AG20443 (cell line): ENCODE measurements around the gene C1QL1.
"Not testable (repeated sequence)": the region's sequence is repeated elsewhere in the genome, so short reads cannot be mapped to it uniquely, and the experiment has no call there.

Experiments used
- DNase-seq: peaks from one replicate; pipeline ENCODE4 v3.0.0; 2012; ENCODE audit warnings: low spot score, mixed read lengths

The C1QL1 gene

DNA sequence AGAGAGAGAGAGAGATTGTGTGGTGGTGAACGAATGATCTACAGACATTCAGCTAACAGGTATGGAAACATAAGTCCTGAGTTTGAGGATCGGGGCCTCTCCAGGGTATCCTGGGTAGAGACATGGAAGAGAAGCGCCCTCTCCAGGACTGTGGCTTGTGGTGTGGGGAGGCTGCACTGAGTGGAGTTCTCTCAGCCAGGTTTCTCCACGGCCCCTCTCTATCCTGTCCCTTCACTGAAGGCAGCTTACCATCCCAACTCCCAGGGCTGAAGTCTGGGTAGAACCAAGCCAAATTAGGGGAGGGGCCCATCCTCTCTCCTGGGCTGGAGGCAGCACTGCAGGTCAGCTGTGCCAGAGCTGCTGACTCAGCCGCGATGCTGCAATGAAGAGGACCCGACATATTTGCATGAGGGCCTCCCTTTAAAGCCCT, 6.2 kb downstream of the C1QL1 start:
- DNase-seq: peak; percentile 33

DNA sequence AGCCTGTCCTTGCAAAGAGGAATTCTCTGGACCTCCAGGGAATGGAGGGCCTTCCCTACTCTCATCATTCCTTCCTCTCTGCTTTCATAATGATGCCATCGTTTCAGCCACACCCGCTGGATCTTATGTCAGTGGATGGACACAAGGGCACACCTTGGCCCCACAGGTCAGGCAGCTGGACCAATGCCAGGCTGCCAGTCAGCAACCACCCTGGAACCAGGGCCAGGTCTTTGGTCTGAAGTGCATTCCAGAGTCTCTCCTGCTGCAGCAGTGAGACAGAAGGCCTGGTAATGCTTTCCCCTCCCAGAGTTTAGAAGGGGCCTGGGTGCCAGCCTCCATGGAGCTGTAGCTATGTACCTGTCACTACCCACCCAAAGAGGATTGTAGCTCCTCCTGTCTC, 7.4 kb downstream of the C1QL1 start:
- DNase-seq: no peak

DNA sequence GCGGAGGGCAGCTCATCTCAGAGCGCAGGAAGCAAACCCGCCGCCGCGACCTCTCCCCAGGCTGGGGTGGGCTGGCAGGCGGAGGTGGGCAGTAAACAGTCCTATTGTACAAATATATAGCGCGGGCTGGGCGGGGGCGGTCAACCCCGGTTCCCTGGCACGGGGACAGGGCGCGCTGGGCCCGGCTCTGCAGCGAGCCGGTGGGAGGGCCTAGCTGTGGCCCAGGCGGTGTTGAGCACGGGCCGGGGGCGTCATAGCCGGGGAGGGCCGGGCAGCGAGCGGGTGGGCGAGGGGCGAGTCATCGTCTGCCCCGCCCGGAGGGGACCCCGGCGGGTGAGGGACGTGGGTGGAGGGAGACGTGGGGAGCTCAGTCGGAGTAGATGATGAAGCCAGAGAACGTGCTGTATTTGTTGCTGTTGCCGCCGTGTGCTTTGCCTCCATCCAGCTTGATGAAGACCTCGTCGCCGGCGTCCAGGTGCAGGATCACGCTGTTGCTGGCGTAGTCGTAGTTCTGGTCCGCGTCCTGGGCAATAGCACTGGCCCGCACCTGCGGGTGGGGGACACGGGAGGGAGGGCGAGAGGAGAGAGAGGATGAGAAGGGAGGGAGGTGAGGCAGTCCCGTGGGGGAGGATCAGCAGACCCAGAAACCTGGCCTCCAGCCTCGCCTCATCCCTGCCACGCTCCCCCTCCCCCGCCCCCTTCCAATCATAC, 8.1 kb downstream of the C1QL1 start:
- no peak for DNase-seq

DNA sequence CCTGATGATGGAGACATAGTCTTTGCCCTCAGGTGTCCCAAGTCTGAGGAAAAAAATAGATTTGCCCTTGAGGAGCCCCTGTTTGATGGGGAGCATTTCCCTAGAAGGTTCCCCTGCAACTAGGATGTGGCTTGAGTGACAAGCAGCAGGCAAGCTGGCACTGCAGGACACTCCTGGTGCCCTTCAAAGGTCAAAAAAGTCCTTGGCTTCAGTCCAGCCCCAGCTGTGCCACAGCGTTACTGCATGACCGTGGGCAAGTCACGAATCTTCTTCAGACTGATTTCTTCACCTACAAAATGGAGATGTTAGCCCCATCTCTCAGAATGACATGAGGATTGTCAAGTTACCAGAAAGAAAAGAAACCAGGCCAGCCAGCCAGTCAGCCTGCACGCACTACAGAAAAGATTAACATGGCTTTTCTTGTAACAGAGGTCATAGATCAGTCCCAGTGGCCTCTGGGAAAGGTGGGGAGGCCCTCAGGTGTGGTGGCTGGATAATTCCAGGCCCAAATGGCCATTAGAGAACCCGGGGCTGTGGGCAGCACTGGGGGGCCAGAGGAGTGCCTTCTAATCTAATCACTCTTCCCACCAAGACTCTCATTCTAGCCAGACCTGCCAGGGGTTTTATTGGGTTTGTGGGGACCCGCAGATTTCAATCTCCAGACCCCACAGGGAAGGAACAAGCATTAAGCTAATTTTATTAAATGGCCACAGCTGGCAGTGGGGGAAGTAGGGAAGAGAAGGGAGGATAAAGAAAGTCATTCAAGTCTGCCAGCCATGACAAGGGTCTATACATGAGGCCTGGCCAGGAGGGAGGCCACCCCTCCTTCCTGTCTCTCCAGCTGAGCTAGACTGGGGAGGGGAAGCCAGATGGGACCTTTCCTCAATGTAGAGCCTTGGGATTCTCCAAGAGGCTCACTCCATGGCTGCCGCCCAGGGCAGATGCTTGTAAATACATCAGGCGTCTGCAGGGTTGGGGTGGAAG, 10.8 kb downstream of the C1QL1 start:
- DNase-seq: no peak

DNA sequence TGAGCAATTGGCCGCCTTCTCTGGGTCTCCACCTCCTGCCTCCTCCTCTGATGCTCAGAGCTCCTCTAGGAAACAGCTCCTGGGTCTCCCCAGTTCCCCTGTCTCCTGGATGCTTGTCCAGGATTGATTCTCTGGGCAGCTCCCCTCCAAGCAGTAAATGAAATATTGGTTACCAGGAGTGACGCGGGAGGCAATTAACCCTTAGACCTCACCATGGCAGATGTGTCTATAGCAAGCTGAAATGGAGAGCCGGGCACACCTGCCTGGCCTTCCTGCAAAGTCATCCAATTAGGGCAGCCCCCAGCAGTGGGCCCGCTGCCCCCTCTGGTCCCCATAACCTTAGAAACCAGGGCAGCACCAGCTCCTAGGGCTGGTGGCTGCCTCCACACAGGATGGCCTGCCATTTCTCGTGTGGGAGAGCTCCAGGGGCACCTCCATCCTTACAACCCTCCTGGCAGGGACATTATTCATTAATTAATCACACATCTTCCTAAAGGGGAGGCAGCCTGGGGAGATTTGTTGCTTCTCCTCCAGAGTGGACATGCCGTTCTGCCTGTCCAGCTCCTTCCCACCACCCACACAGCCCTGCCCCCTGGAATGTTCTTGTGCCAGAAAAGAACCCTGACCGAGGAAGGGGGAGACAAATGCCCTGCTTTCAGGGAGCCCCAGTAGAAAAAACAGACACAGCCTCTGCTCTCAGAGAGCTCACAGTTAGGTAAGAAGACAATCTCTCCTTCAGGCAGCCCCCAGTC, 12.3 kb downstream of the C1QL1 start:
- DNase-seq: no peak

DNA sequence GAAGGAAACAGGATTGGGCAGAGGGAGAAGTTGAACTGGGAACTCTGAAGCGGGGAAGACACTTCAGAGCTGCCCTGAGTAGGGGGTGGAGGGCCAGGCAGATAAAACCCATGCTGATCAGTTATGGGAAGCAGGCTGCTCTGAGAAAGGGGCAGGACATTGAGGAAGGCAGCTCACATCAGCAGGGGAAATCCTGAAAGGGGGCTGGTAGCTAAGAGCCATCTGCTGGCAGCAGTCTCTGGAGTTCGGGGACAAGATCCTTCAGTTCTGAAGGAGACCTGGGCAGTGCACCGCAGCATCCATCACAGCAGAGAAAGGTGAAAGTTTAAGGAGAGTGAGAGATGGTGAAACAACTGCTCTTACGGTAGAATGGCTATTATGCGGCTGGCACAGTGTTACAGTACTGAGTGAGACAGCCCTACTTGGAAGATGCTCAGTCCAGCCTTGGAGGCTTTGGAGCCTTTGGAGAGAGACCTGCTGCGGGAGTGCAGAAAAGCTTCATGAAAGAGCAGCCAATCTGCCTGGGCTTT, 15.1 kb downstream of the C1QL1 start:
- DNase-seq: no peak

DNA sequence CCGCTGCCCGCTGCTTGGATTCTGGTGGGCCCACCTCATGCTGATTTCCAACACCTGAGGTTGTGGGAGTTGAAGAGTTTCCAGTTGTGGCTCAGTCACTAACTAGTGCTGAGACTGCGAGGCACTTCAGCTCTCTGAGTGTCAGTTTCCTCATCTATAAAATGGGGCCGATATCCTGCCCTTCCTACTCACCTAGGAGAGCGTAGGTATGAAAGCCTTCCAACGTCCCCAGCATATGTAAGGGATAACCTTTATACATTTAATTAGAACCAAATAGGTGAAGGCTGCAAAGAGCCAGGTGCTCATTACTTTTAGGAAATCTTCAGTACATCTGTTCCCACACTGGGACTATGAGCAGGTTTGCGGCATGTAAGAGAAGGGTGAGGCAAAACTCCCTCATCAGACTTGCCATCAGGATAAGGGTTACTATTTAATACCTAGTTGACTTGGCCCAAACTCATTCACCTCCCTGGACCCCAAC, 19.7 kb downstream of the C1QL1 start:
- no peak for DNase-seq

DNA sequence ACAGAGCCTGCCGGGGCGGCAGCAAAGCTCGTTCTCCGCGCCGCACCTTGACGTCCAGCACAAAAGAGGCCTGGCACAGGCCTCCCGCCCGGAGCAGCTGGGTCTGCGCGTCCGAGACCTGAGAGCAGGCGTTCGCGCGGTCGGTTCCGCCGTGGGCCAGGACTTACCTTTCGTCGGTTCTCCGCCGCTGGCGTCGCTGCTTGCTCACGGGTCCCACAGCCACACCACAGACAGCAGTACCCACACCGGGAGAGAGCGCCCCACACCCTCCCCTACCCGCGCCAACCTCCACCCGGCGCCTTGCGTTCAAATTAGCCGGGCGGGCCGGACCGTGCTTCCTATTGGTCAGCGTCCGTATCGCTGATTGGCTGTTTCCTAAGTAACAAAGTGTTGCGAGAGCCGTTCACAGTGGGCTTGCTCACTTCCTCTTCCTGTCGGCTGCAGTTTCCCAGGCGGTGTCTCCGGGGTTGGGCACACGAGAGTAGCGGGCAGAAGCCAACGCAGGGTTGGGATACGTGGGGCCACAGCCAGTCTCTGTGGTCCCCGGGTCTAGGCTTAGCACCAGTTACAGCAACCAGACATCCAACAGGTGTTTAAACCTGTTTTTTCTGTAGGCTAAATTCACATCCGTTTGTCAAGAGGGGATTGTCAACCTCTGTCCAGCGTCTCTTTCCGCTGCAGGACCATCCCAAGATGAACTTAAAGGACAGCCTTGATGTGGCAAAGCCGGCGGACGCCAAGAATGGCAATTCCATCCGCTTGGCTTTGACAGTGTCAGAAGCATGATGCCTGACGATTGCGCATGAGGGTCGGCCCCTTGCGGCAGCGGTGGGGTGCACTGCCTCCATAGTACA, 20.4 kb downstream of the C1QL1 start, which contains the start of gene KIF18B:
KIF18B (minus strand) TSS at position 313 of the 854 bp plus-strand sequence. CDS start 11,429 bp downstream, outside the sequence.
- DNase-seq: peak; percentile 99

DNA sequence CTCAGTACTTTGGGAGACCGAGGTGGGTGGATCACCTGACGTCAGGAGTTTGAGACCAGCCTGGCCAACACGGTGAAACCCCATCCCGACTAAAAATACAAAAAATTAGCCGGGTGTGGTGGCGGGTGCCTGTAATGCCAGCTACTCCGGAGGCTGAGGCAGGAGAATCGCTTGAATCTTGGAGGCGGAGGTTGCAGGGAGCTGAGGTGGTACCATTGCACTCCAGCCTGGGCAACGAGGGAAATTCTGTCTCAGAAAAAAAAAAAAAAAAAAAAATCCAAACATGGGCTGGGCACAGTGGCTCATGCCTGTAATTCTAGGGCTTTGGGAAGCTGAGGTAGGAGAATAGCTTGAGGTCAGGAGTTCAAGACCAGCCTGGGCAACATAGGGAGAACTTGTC, 22.5 kb downstream of the C1QL1 start:
- not testable (repeated sequence) for DNase-seq

DNA sequence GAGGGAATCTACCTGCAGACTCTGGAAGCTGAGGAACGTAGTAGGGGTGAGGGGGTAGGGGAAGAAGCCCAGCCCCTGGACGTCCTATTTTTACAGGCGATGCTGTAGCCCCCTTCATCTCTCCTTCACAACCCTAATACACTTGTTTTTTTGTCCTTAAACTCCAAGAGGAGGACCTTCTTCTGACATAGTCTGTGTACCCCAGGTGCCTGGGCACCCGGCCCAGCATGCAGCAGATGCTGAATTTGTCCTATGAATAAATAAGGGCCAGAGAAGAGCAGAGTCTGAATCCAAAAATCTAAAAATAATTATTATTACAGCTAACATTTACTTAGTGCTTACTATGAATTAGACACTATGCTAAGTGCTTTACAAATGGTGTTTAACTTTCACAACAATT, 25.6 kb downstream of the C1QL1 start:
- no peak for DNase-seq

DNA sequence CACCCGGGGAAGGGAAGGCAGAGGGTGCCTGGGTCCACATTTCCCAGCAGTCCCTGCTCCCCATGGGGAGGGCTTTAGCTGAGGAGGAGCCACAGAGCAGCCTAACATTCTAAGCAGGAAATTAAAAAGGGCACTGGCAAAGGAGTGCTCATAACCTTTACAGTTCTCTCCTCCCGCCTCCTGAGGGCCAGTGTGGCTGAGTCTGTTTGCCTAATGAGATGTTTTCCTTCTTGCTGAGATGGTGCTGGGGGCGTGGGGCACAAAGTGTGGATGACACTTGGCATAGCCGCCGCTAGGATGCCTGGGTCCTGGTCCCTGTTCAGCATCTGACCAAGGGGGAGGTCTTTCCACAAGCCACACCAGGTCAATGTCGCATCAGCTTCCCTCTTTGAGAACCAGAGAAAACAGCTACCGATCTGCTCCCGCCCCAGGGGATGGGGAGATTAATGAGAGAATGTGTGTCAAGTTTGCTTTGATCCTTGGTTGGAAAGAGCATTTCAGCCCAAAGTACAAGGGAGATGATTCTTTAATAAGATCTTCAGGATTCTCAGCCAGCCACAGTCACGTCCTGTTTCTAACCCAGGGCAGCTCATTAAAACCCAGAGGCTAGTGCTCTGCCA, 26.3 kb downstream of the C1QL1 start:
- DNase-seq: no peak

DNA sequence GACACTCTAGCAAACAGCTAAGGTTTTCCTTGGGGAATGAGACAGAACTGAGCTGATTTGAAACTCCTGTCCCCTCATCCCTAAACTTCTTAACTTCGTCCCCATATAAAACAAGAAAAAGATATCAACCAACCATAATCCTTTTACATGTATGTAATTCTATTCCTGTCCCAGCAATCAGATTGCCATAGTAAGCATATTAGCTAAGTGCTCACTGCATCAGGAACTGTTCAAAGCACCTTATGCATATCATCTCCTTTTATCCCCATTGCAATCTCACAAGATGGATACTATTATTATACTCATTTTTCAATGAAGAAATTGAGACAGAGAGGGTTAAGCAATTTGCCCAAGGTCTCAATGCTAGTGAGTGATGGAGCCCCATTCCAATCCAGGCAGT, 27.3 kb downstream of the C1QL1 start:
- no peak for DNase-seq

DNA sequence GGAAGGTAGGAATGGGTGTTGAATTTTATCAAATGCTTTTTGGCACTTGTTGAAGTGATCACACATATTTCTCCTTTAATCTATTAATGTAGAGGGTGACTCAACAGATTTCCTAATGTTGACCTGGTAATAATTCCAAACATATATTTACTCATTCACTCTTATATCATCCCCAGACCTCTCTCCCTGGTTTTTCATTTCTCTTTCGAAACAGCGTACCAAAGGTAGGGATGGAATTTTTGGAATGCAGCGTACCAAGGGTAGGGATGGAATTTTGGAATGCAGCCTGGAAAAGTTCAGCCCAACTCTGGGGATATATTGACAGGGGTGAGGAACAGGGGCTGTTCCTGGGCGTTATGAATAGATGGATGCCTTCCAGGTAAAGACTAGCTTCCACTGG, 27.8 kb downstream of the C1QL1 start:
- no peak for DNase-seq

DNA sequence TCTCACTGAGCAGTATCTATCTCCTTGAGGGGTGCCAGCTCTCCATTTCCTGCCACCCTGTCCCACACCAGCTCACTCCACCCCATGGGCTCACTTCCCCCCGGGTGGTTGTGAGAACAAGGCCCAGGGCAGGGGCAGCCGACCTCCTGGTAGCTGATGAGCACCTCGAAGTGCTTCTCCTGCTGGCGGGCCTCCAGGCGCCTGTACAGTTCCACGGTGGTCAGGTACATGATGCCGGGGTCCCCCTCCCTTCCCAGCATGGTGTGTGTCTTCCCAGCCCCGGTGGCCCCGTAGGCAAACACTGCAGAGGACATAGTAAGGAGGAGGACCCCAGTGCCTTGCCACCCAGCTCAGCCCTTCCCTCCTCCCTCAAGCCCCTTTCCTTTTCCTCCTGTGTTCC, 33.0 kb downstream of the C1QL1 start:
- DNase-seq: no peak

DNA sequence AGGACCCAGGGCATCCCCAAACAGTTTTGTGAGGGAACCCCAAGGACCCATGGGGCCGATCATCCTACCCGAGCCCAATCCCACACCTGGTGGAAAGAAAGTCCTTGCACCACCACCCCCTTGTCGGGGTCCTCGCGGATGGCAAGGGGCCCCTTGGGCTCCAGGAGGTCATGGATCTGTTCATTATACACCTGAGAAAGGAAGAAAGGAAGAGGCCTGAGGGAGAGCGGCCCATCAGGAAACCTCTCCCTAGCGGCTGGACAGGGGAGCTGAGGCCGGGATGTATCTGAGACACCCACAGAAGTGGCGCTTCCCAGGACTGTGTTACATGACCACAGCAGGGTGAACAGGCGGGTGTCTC, 33.4 kb downstream of the C1QL1 start:
- no peak for DNase-seq

DNA sequence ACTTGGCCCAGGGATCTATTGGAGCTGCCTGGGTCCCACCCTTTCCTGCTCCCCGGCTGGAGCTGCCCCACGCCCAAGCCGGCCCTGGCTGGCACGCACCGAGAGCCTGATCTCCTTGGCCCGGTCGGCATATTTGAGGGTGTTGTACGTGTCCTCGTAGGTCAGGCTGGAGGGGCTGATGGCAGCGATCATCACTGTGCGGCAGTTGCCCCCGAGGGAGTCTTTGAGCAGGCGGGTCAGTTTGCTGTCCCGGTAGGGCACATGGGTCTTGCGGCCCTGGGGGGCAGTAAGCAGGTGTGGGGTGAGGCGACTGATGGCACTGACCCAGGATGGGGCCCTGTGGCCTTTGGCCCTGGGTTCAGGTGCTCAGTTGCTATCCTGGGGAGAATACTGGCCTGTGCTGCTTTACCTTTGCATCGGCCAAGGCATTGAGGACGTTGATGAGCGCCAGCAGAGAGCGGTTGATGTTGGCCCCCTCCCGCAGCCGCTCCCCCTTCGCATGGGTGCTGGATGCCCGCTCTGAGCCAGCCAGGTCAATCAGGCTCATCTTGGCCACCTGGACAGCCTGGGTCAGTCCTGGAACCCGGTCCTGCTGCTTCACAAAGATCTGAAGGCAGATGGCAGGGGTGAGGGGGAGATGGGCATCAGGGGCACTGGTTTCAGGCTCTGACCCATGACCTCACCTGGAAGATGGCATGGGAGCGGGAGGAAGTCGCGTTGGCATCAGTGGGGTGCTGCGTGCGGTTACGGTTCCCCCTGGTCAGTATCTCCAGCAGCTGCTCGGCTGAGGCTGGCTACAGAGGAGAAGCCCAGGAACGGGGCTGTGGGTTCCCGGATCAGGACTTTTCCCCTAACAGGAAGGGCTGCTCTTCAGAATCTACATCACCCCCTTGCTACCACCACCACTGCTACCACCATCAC, 34.0 kb downstream of the C1QL1 start:
- DNase-seq: no peak

DNA sequence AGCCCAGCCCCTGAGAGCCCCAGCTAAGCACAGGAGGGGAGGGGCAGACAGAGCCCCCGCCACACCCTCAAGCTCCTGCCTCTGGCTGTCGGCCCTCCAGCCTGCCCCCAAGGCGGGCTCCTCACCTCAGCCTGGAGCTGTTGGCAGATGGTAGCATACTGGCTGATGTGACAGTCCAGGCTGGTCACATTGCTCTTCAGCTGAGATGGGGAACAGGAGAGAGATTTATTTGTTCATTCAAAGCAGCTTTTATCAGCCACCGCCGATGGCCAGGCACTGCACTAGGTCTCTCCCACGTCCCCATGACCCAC, 35.4 kb downstream of the C1QL1 start:
- DNase-seq: no peak

DNA sequence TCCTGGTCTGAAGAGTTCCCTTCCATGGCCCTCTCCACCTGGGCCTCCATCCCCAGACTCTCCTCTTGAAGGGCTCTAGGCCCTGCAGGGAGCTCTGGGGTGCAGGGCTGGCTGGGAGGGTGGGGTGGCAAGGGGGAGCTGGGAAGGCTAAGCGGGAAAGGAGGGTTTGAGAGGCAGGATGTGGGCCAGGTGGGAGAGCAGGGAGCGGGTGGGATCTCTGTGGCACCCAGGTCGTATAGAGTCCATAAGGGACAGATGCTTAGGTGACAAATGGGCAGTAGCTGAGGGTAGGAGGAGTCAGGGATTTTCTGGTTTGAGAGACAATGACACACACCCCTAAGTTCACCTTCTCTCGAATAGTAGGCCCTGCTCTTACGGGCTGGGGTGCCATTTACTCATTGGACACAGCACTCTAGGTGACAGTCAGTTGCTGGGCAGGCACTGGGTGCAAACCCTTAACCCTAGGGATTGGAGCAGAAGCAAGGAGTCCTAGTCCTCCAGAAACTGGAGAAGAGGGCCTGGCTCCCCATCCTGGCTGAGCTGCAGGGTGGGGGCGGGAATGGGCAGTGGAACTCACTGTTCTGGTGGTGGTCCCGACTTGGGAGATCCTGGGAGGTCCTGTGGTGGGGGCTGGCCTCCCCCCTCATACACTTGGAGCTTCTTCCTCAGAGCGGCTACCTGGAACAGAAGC, 35.9 kb downstream of the C1QL1 start:
- DNase-seq: no peak

DNA sequence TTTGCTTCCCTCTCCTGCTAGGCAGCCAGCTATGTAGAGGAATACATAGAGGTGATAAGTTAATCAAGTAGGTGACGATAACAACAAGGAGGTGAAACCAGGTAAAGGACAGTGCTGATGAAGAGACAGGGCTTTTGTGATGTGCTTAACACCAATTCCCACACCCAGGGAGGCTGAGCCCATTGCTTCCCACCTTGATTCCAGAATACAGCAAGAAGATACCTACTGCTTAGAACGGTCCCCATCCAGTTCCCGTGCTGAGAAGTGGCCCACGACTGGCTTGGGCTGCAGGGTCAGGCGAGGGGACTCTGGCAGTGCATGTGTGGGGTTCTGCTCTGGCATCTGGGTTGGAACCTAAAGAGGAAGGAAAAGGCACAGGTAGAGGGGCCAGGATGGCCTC, 36.7 kb downstream of the C1QL1 start:
- no peak for DNase-seq
